ENCODE measurements around the gene NAGS.
"Not testable (repeated sequence)": the region's sequence is repeated elsewhere in the genome, so short reads cannot be mapped to it uniquely, and the experiment has no call there.

Gene NAGS

GRCh38 chr17:43970366-43970765 lies 34.1 kb upstream of the NAGS start:
- H3K9ac ChIP-seq (ENCODE audit: low read length) = no peak overlapping the region
- H2AFZ ChIP-seq (ENCODE audit: low read depth, low read length) = no peak overlapping the region
- no peak overlapping the region for H3K4me3 ChIP-seq (ENCODE audit: low read length)
- H3K36me3 ChIP-seq (replicated peaks; ENCODE audit: low read depth, low read length) = no peaks in the 10 kb centered on the region
- TF ChIP-seq CTCF (IDR thresholded peaks at IDR 0.05; ENCODE audit: low read depth, low read length) (no peak), EZH2phosphoT487 (IDR thresholded peaks at IDR 0.05; ENCODE audit: low read depth) (no peak)
- no peak overlapping the region for H3K27ac ChIP-seq (ENCODE audit: low read length)
- H3K4me2 ChIP-seq (ENCODE audit: low read length) = no peak overlapping the region
- no peaks in the 10 kb centered on the region for H3K4me1 ChIP-seq (ENCODE audit: low read length)
- no peaks in the 10 kb centered on the region for H4K20me1 ChIP-seq (ENCODE audit: insufficient read depth, low read length)
- no peaks in the 10 kb centered on the region for H3K27me3 ChIP-seq (ENCODE audit: low read depth, low read length)
- H3K9me3 ChIP-seq (ENCODE audit: insufficient read depth, low read length) = no peaks in the 10 kb centered on the region
- H3K79me2 ChIP-seq (ENCODE audit: low read length) = no peaks in the 10 kb centered on the region

GRCh38 chr17:43971436-43971835 lies 33.0 kb upstream of the NAGS start:
- H3K36me3 ChIP-seq (replicated peaks; ENCODE audit: low read depth, low read length); H3K4me1 ChIP-seq (ENCODE audit: low read length); H2AFZ ChIP-seq (ENCODE audit: low read depth, low read length); H3K9me3 ChIP-seq (ENCODE audit: insufficient read depth, low read length); H3K4me3 ChIP-seq (ENCODE audit: low read length); H3K27ac ChIP-seq (ENCODE audit: low read length); H3K9ac ChIP-seq (ENCODE audit: low read length); H3K4me2 ChIP-seq (ENCODE audit: low read length); H4K20me1 ChIP-seq (ENCODE audit: insufficient read depth, low read length); H3K27me3 ChIP-seq (ENCODE audit: low read depth, low read length); H3K79me2 ChIP-seq (ENCODE audit: low read length): not testable (repeated sequence)

GRCh38 chr17:43972444-43973212 lies 31.8 kb upstream of the NAGS start:
- not testable (repeated sequence) for H3K4me2 ChIP-seq (ENCODE audit: low read length); H3K4me3 ChIP-seq (ENCODE audit: low read length); H3K27ac ChIP-seq (ENCODE audit: low read length); H3K79me2 ChIP-seq (ENCODE audit: low read length); H3K4me1 ChIP-seq (ENCODE audit: low read length); H3K9me3 ChIP-seq (ENCODE audit: insufficient read depth, low read length); H4K20me1 ChIP-seq (ENCODE audit: insufficient read depth, low read length); H3K27me3 ChIP-seq (ENCODE audit: low read depth, low read length); H3K36me3 ChIP-seq (replicated peaks; ENCODE audit: low read depth, low read length); H3K9ac ChIP-seq (ENCODE audit: low read length); H2AFZ ChIP-seq (ENCODE audit: low read depth, low read length)

GRCh38 chr17:43974382-43975266 lies 29.8 kb upstream of the NAGS start:
- Histone ChIP-seq H3K36me3 (replicated peaks; ENCODE audit: low read depth, low read length) (no peaks in the 10 kb centered on the region), H3K9me3 (ENCODE audit: insufficient read depth, low read length) (no peaks in the 10 kb centered on the region), H2AFZ (ENCODE audit: low read depth, low read length) (no peak overlapping the region), H3K4me2 (ENCODE audit: low read length) (no peak overlapping the region), H4K20me1 (ENCODE audit: insufficient read depth, low read length) (no peaks in the 10 kb centered on the region), H3K4me3 (ENCODE audit: low read length) (no peak overlapping the region), H3K27ac (ENCODE audit: low read length) (no peak overlapping the region), H3K4me1 (ENCODE audit: low read length) (no peaks in the 10 kb centered on the region), H3K79me2 (ENCODE audit: low read length) (no peaks in the 10 kb centered on the region), H3K27me3 (ENCODE audit: low read depth, low read length) (no peaks in the 10 kb centered on the region), H3K9ac (ENCODE audit: low read length) (no peak overlapping the region)
- TF ChIP-seq EZH2phosphoT487 (IDR thresholded peaks at IDR 0.05; ENCODE audit: low read depth) (no peak), CTCF (IDR thresholded peaks at IDR 0.05; ENCODE audit: low read depth, low read length) (no peak)

GRCh38 chr17:43975898-43976297 lies 28.5 kb upstream of the NAGS start:
- no peak overlapping the region for H3K4me3 ChIP-seq (ENCODE audit: low read length)
- H4K20me1 ChIP-seq (ENCODE audit: insufficient read depth, low read length) = no peaks in the 10 kb centered on the region
- H3K9ac ChIP-seq (ENCODE audit: low read length) = no peak overlapping the region
- no peaks in the 10 kb centered on the region for H3K36me3 ChIP-seq (replicated peaks; ENCODE audit: low read depth, low read length)
- H3K4me2 ChIP-seq (ENCODE audit: low read length) = no peak overlapping the region
- TF ChIP-seq CTCF (IDR thresholded peaks at IDR 0.05; ENCODE audit: low read depth, low read length) = no peak
- no peak overlapping the region for H2AFZ ChIP-seq (ENCODE audit: low read depth, low read length)
- no peaks in the 10 kb centered on the region for H3K9me3 ChIP-seq (ENCODE audit: insufficient read depth, low read length)
- no peaks in the 10 kb centered on the region for H3K79me2 ChIP-seq (ENCODE audit: low read length)
- no peak overlapping the region for H3K27ac ChIP-seq (ENCODE audit: low read length)
- H3K27me3 ChIP-seq (ENCODE audit: low read depth, low read length) = no peaks in the 10 kb centered on the region
- H3K4me1 ChIP-seq (ENCODE audit: low read length) = no peaks in the 10 kb centered on the region

All from OCI-LY3 (cell line).